IMR-90 (cell line): Measurements from ENCODE around the gene RASGRP4.

Source experiments
- BHLHE40 ChIP-seq: fragments of 150-350 bp; IDR thresholded peaks from 2 replicates; pipeline ENCODE4 v1.6.1; 2016; ENCODE audit warnings: mild to moderate bottlenecking, low read depth, low read length
- CHD1 ChIP-seq: IDR thresholded peaks from 2 replicates; pipeline ENCODE4 v1.6.1; 2012; ENCODE audit warnings: low read depth, low read length, improper control_type of control experiment
- MAZ ChIP-seq: IDR thresholded peaks from 2 replicates; pipeline ENCODE4 v1.6.1; 2012; ENCODE audit warnings: low read depth, mild to moderate bottlenecking, low read length, improper control_type of control experiment, moderate library complexity, borderline replicate concordance
- POLR2A ChIP-seq: IDR thresholded peaks from 2 replicates; pipeline ENCODE4 v1.6.1; 2012; ENCODE audit warnings: mild to moderate bottlenecking, low read depth, low read length
- RAD21 ChIP-seq: IDR thresholded peaks from 2 replicates; pipeline ENCODE4 v1.6.1; 2012; ENCODE audit warnings: low read length, improper control_type of control experiment
- SMC3 ChIP-seq: fragments of 150-350 bp; IDR thresholded peaks from 2 replicates; pipeline ENCODE4 v1.6.1; 2016; ENCODE audit warnings: low read depth, mild to moderate bottlenecking, antibody characterized with exemption, low read length, moderate library complexity
- TF ChIP-seq, protein P1 (sequence below): conservative IDR thresholded peaks from 2 replicates; pipeline ENCODE4 v1.5.1; 2012; ENCODE audit warnings: mild to moderate bottlenecking, low read depth, low read length, improper control_type of control experiment
- TF ChIP-seq, protein P2 (sequence below): fragments of 150-350 bp; IDR thresholded peaks from 2 replicates; pipeline ENCODE4 v1.6.1; 2016; ENCODE audit warnings: low read depth, mild to moderate bottlenecking, low read length, moderate library complexity, borderline replicate concordance

GRCh38 chr19:38381138-38381537 lies 44.9 kb downstream of the RASGRP4 start:
- TF ChIP-seq, protein P1, sequence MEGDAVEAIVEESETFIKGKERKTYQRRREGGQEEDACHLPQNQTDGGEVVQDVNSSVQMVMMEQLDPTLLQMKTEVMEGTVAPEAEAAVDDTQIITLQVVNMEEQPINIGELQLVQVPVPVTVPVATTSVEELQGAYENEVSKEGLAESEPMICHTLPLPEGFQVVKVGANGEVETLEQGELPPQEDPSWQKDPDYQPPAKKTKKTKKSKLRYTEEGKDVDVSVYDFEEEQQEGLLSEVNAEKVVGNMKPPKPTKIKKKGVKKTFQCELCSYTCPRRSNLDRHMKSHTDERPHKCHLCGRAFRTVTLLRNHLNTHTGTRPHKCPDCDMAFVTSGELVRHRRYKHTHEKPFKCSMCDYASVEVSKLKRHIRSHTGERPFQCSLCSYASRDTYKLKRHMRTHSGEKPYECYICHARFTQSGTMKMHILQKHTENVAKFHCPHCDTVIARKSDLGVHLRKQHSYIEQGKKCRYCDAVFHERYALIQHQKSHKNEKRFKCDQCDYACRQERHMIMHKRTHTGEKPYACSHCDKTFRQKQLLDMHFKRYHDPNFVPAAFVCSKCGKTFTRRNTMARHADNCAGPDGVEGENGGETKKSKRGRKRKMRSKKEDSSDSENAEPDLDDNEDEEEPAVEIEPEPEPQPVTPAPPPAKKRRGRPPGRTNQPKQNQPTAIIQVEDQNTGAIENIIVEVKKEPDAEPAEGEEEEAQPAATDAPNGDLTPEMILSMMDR, result no peak
- TF ChIP-seq SMC3 (no peak), BHLHE40 (no peak), POLR2A (no peak), CHD1 (no peak), MAZ (no peak), RAD21 (no peak)
- TF ChIP-seq, protein P2, sequence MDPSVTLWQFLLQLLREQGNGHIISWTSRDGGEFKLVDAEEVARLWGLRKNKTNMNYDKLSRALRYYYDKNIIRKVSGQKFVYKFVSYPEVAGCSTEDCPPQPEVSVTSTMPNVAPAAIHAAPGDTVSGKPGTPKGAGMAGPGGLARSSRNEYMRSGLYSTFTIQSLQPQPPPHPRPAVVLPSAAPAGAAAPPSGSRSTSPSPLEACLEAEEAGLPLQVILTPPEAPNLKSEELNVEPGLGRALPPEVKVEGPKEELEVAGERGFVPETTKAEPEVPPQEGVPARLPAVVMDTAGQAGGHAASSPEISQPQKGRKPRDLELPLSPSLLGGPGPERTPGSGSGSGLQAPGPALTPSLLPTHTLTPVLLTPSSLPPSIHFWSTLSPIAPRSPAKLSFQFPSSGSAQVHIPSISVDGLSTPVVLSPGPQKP, result no peak
